ENCODE measurements around the gene MNAT1.

- TF ChIP-seq TAF1 (IDR thresholded peaks at IDR 0.05; ENCODE audit: low read depth, low read length) (no peak), POLR2A (IDR thresholded peaks at IDR 0.05; ENCODE audit: low read depth, low read length) (no peak), POLR2AphosphoS5 (IDR thresholded peaks at IDR 0.05; ENCODE audit: low read depth, low read length) (no peak), SPI1 (IDR thresholded peaks at IDR 0.05; ENCODE audit: low read depth, low read length) (no peak), POU2F2 (IDR thresholded peaks at IDR 0.05; ENCODE audit: low read depth, low read length) (no peak)
These were observed 23.0 kb downstream of the MNAT1 start for GRCh38 chr14:60757567-60758002.

Measured in GM12891 (cell line).